ENCODE measurements around the gene ASCC3. TPM values are rescaled to one million over a fixed set of nuclear protein-coding genes. Genes with fewer than 3 reads are reported as not detected.

The ASCC3 gene
- total RNA-seq, 1 donor from 2014 or later = 12.7 TPM

GRCh38 chr6:100599088-100599770 lies 281.9 kb downstream of the ASCC3 start:
- TF ChIP-seq CTCF (IDR thresholded peaks at IDR 0.05) = no peak
- DNase-seq (ENCODE audit: low spot score in 2 of 2) = no peak
- Histone ChIP-seq H3K36me3 (peaks cover 0 to 15% of the 10 kb centered on the region in 2 donors), H3K4me3 (no peak overlapping the region), H3K9me3 (no peaks in the 10 kb centered on the region), H3K27ac (no peak overlapping the region), H3K27me3 (no peaks in the 10 kb centered on the region), H3K4me1 (no peaks in the 10 kb centered on the region)
- intact Hi-C loops (cut with DNase I) = no loop called here

DNA sequence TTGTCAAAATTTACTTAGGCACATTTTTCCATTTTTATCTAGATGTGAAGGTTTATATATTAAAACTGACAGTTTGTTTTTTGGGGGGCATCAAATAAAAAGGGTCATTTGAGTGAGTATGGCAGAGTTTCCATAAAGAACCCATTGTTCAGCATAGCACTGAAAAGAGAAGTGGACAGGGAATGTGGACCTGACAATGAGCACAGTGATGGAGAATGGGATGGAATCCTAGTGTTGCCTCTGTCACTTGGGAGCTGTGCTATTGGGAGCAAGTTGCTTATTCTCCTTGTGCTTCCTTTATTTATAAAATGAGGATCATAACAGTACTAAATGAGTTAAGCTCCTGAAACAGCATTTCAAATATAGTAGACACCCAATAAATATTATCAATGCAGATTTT lies 285.7 kb downstream of the ASCC3 start:
- intact Hi-C loops (cut with DNase I) = no loop called here
- no peaks in the 10 kb centered on the region for H3K9me3 ChIP-seq
- no peaks in the 10 kb centered on the region for H3K27me3 ChIP-seq
- H3K27ac ChIP-seq = no peak overlapping the region
- TF ChIP-seq CTCF (IDR thresholded peaks at IDR 0.05) = no peak
- H3K4me1 ChIP-seq = no peaks in the 10 kb centered on the region
- peaks cover 0 to 15% of the 10 kb centered on the region in 2 donors for H3K36me3 ChIP-seq
- H3K4me3 ChIP-seq = no peak overlapping the region
- DNase-seq (ENCODE audit: low spot score in 2 of 2) = no peak

- TF ChIP-seq CTCF (IDR thresholded peaks at IDR 0.05) = no peak
- Histone ChIP-seq H3K27ac (no peak overlapping the region), H3K4me3 (no peak overlapping the region), H3K4me1 (no peaks in the 10 kb centered on the region), H3K27me3 (no peaks in the 10 kb centered on the region), H3K36me3 (peaks cover 10 to 21% of the 10 kb centered on the region in 2 donors), H3K9me3 (no peaks in the 10 kb centered on the region)
- intact Hi-C loops (cut with DNase I) = no loop called here
- DNase-seq (ENCODE audit: low spot score in 2 of 2) = no peak
These were observed 287.6 kb downstream of the ASCC3 start for GRCh38 chr6:100593522-100593921.

- Histone ChIP-seq H3K4me3 (no peak overlapping the region), H3K4me1 (no peaks in the 10 kb centered on the region), H3K27me3 (no peaks in the 10 kb centered on the region), H3K9me3 (no peaks in the 10 kb centered on the region), H3K27ac (no peak overlapping the region), H3K36me3 (peaks cover 11 to 25% of the 10 kb centered on the region in 2 donors)
- no peak for DNase-seq (ENCODE audit: low spot score in 2 of 2)
- TF ChIP-seq CTCF (IDR thresholded peaks at IDR 0.05) = no peak
- intact Hi-C loops (cut with DNase I) = no loop called here
These were observed 288.2 kb downstream of the ASCC3 start for GRCh38 chr6:100592929-100593328.

GRCh38 chr6:100577425-100577824 lies 303.7 kb downstream of the ASCC3 start:
- no peak for TF ChIP-seq CTCF (IDR thresholded peaks at IDR 0.05)
- Histone ChIP-seq H3K4me1 (no peaks in the 10 kb centered on the region), H3K9me3 (peaks cover 0 to 7% of the 10 kb centered on the region in 2 donors), H3K36me3 (no peaks in the 10 kb centered on the region), H3K27me3 (no peaks in the 10 kb centered on the region), H3K4me3 (no peak overlapping the region), H3K27ac (no peak overlapping the region)
- DNase-seq (ENCODE audit: low spot score in 2 of 2) = no peak
- intact Hi-C loops (cut with DNase I) = no loop called here

Measured in ascending aorta (tissue), 2 donors.